Activated CD4-positive, alpha-beta T cell treated with anti-CD3 and anti-CD28 coated beads, Interleukin-2, amount 10 ng/mL, durations not matched to agents 7 days and 5 days (primary cell): ENCODE results near the gene SON. TPM values are rescaled to one million over a fixed set of nuclear protein-coding genes. Genes with fewer than 3 reads are reported as not detected.
A peak's percentile ranks its signal among the peaks of the same experiment; 100 is the strongest.

Source experiments
- CTCF ChIA-PET: fragments of 350-600 bp; sonication (Branson Sonifier 250); formaldehyde crosslinking; loops from one replicate; lab custom pipeline; 2021; ENCODE audit warnings: antibody characterized with exemption; lab: Charles Lee
- POLR2A ChIA-PET: fragments of 350-600 bp; sonication (Branson Sonifier 250); formaldehyde crosslinking; loops from one replicate; lab custom pipeline; 2021; ENCODE audit warnings: antibody characterized with exemption; lab: Charles Lee
- DNase-seq: peaks from one replicate; pipeline ENCODE4 v3.0.0-alpha.2; 2020
- H3K27ac Mint-ChIP-seq: one replicate; pipeline ENCODE4 v1.8.0; 2021; ENCODE audit warnings: mild to moderate bottlenecking, moderate library complexity, mixed read lengths
- H3K27me3 Mint-ChIP-seq: one replicate; pipeline ENCODE4 v1.8.0; 2021; ENCODE audit warnings: mixed read lengths
- H3K36me3 Mint-ChIP-seq: one replicate; pipeline ENCODE4 v1.8.0; 2021; ENCODE audit warnings: low read depth, mixed read lengths
- H3K4me1 Mint-ChIP-seq: one replicate; pipeline ENCODE4 v1.8.0; 2021; ENCODE audit warnings: mixed read lengths
- H3K4me3 Mint-ChIP-seq: one replicate; pipeline ENCODE4 v1.8.0; 2021; ENCODE audit warnings: mild to moderate bottlenecking, moderate library complexity, mixed read lengths
- H3K9me3 Mint-ChIP-seq: one replicate; pipeline ENCODE4 v1.8.0; 2021; ENCODE audit warnings: mixed read lengths
- total RNA-seq, 2 experiments: library from RNA; stranded (reverse); gene quantifications; one replicate each; pipeline ENCODE4 v1.2.3, GENCODE V29; 2021

The SON gene
- total RNA-seq, 2 experiments from 2014 or later = 310 to 322 TPM

GRCh38 chr21:33522297-33522952, 20.4 kb upstream of the SON start:
- no peaks in the 10 kb centered on the region for H3K4me1 Mint-ChIP-seq
- DNase-seq = no peak
- H3K36me3 Mint-ChIP-seq = peaks cover 34% of the 10 kb centered on the region
- POLR2A ChIA-PET = interaction anchor here (0.6 kb wide), 1 partner anchor 22 kb away, joined by 3 read pairs; no protein-coding TSS in a partner anchor
- H3K27ac Mint-ChIP-seq = no peak overlapping the region
- H3K27me3 Mint-ChIP-seq = no peaks in the 10 kb centered on the region
- CTCF ChIA-PET = interaction anchor here (0.6 kb wide), 1 partner anchor 83 kb away, joined by 3 read pairs; no protein-coding TSS in a partner anchor
- no peak overlapping the region for H3K4me3 Mint-ChIP-seq
- H3K9me3 Mint-ChIP-seq = no peaks in the 10 kb centered on the region

- DNase-seq = no peak
- Mint-ChIP-seq H3K9me3 (no peaks in the 10 kb centered on the region), H3K36me3 (peaks cover 34% of the 10 kb centered on the region), H3K27ac (no peak overlapping the region), H3K4me3 (no peak overlapping the region), H3K27me3 (no peaks in the 10 kb centered on the region), H3K4me1 (no peaks in the 10 kb centered on the region)
- ChIA-PET POLR2A (no interaction called here), CTCF (no interaction called here)
These were observed 19.9 kb upstream of the SON start for GRCh38 chr21:33522953-33523349.

GRCh38 chr21:33531007-33531406, 11.8 kb upstream of the SON start:
- Mint-ChIP-seq H3K27me3 (no peaks in the 10 kb centered on the region), H3K27ac (no peak overlapping the region), H3K4me3 (no peak overlapping the region), H3K36me3 (peaks cover 59% of the 10 kb centered on the region), H3K9me3 (no peaks in the 10 kb centered on the region), H3K4me1 (peaks cover 1% of the 10 kb centered on the region)
- CTCF ChIA-PET = no interaction called here
- POLR2A ChIA-PET = interaction anchor here (0.7 kb wide), 1 partner anchor 51 kb away, joined by 3 read pairs; no protein-coding TSS in a partner anchor
- no peak for DNase-seq

GRCh38 chr21:33537212-33537611, 5.6 kb upstream of the SON start:
- no peak for DNase-seq
- Mint-ChIP-seq H3K4me3 (no peak overlapping the region), H3K27me3 (no peaks in the 10 kb centered on the region), H3K9me3 (no peaks in the 10 kb centered on the region), H3K4me1 (peaks cover 27% of the 10 kb centered on the region), H3K27ac (peak overlapping the region; percentile 1), H3K36me3 (peaks cover 60% of the 10 kb centered on the region)
- POLR2A ChIA-PET = no interaction called here
- CTCF ChIA-PET = interaction anchor here (1.0 to 1.5 kb wide), 2 partner anchors 68 to 176 kb away, joined by 4 to 5 read pairs; no protein-coding TSS in a partner anchor

- Mint-ChIP-seq H3K27me3 (no peaks in the 10 kb centered on the region), H3K36me3 (peaks cover 49% of the 10 kb centered on the region), H3K9me3 (no peaks in the 10 kb centered on the region), H3K27ac (no peak overlapping the region), H3K4me1 (peaks cover 30% of the 10 kb centered on the region), H3K4me3 (no peak overlapping the region)
- ChIA-PET POLR2A (no interaction called here), CTCF (interaction anchor here (0.6 to 1.1 kb wide), 2 partner anchors 18 to 736 kb away, joined by 3 to 4 read pairs; no protein-coding TSS in a partner anchor)
- DNase-seq = no peak
These were observed 3.2 kb upstream of the SON start for GRCh38 chr21:33539616-33540015.

- Mint-ChIP-seq H3K9me3 (no peaks in the 10 kb centered on the region), H3K36me3 (peaks cover 40% of the 10 kb centered on the region), H3K4me3 (peak overlapping the region; percentile 90), H3K4me1 (peaks cover 35% of the 10 kb centered on the region), H3K27me3 (no peaks in the 10 kb centered on the region), H3K27ac (peak overlapping the region; percentile 88)
- POLR2A ChIA-PET = no interaction called here
- CTCF ChIA-PET = interaction anchor here (0.6 to 1.4 kb wide), 6 partner anchors 15 to 311 kb away, joined by 3 to 5 read pairs (median 4); no protein-coding TSS in a partner anchor
- no peak for DNase-seq
These were observed 2.1 kb upstream of the SON start for GRCh38 chr21:33540711-33541104.

GRCh38 chr21:33541105-33541711, 1.6 kb upstream of the SON start:
- Mint-ChIP-seq H3K27me3 (no peaks in the 10 kb centered on the region), H3K4me1 (peaks cover 40% of the 10 kb centered on the region), H3K9me3 (no peaks in the 10 kb centered on the region), H3K27ac (peak overlapping the region; percentile 98), H3K36me3 (peaks cover 42% of the 10 kb centered on the region), H3K4me3 (peak overlapping the region; percentile 90)
- ChIA-PET POLR2A (no interaction called here), CTCF (interaction anchor here (0.6 to 1.5 kb wide), 6 partner anchors 8 to 311 kb away, joined by 4 to 5 read pairs (median 4); no protein-coding TSS in a partner anchor)
- no peak for DNase-seq

GRCh38 chr21:33541756-33542639, 840 bp upstream of the SON start, which contains the start of gene GART:
TSS of gene GART (minus strand) at chr21:33542117. CDS start at chr21:33539315, 2,802 bp downstream.
- no peaks in the 10 kb centered on the region for H3K9me3 Mint-ChIP-seq
- peak within 1 kb of the TSS; percentile 90 for H3K4me3 Mint-ChIP-seq
- DNase-seq = peak; percentile 86
- CTCF ChIA-PET = interaction anchor here (0.6 to 1.5 kb wide), 3 partner anchors 9 to 202 kb away, joined by 4 to 6 read pairs (median 5); no protein-coding TSS in a partner anchor
- POLR2A ChIA-PET = no interaction called here
- peak within 1 kb of the TSS; percentile 98 for H3K27ac Mint-ChIP-seq
- peaks cover 41% of the 10 kb centered on the region for H3K36me3 Mint-ChIP-seq
- peaks cover 42% of the 10 kb centered on the region for H3K4me1 Mint-ChIP-seq
- no peaks in the 10 kb centered on the region for H3K27me3 Mint-ChIP-seq

GRCh38 chr21:33543505-33544129, 779 bp downstream of the SON start:
- H3K27me3 Mint-ChIP-seq = no peaks in the 10 kb centered on the region
- peaks cover 39% of the 10 kb centered on the region for H3K4me1 Mint-ChIP-seq
- peaks cover 35% of the 10 kb centered on the region for H3K36me3 Mint-ChIP-seq
- peak overlapping the region; percentile 90 for H3K4me3 Mint-ChIP-seq
- H3K27ac Mint-ChIP-seq = peak overlapping the region; percentile 98
- CTCF ChIA-PET = interaction anchor here (0.6 to 1.6 kb wide), 7 partner anchors 10 to 96 kb away, joined by 3 to 4 read pairs (median 3); no protein-coding TSS in a partner anchor
- POLR2A ChIA-PET = interaction anchor here (1.2 kb wide), 1 partner anchor 64 kb away, joined by 3 read pairs; the partner anchor contains the start of gene TMEM50B
- DNase-seq = peak; percentile 71
- H3K9me3 Mint-ChIP-seq = no peaks in the 10 kb centered on the region

- CTCF ChIA-PET = interaction anchor here (0.6 to 1.6 kb wide), 7 partner anchors 9 to 97 kb away, joined by 3 to 4 read pairs (median 3); no protein-coding TSS in a partner anchor
- peak overlapping the region; percentile 90 for H3K4me3 Mint-ChIP-seq
- peaks cover 37% of the 10 kb centered on the region for H3K36me3 Mint-ChIP-seq
- H3K27ac Mint-ChIP-seq = peak overlapping the region; percentile 98
- H3K4me1 Mint-ChIP-seq = peaks cover 37% of the 10 kb centered on the region
- no peaks in the 10 kb centered on the region for H3K27me3 Mint-ChIP-seq
- DNase-seq = no peak
- POLR2A ChIA-PET = interaction anchor here (0.7 to 1.2 kb wide), 2 partner anchors 22 to 65 kb away, joined by 3 read pairs; partner anchors contain the start of gene TMEM50B
- H3K9me3 Mint-ChIP-seq = no peaks in the 10 kb centered on the region
These were observed 1.8 kb downstream of the SON start for GRCh38 chr21:33544451-33545195.

- ChIA-PET POLR2A (no interaction called here), CTCF (no interaction called here)
- no peak for DNase-seq
- Mint-ChIP-seq H3K4me1 (peaks cover 24% of the 10 kb centered on the region), H3K36me3 (peaks cover 40% of the 10 kb centered on the region), H3K27ac (no peak overlapping the region), H3K27me3 (no peaks in the 10 kb centered on the region), H3K4me3 (no peak overlapping the region), H3K9me3 (no peaks in the 10 kb centered on the region)
These were observed 3.2 kb downstream of the SON start for GRCh38 chr21:33546086-33546485.
